Loucy (cell line): ENCODE results near the gene NDUFA6.
"Not testable (repeated sequence)": the region's sequence is repeated elsewhere in the genome, so short reads cannot be mapped to it uniquely, and the experiment has no call there.

Experiments used
- H2AFZ ChIP-seq: fragments of 200-600 bp; sonication (generic); 2 replicates; pipeline ENCODE4 v1.6.0; 2016; ENCODE audit warnings: antibody characterized with exemption, mild to moderate bottlenecking, low read length, moderate library complexity
- H3F3A ChIP-seq: fragments of 200-600 bp; 2 replicates; pipeline ENCODE4 v1.6.0; 2016; ENCODE audit warnings: antibody characterized with exemption, low read depth, mild to moderate bottlenecking
- H3K27me3 ChIP-seq: fragments of 200-600 bp; sonication (generic); 2 replicates; pipeline ENCODE4 v1.6.1; 2014; ENCODE audit warnings: low read length, mild to moderate bottlenecking; ENCODE audit not compliant: insufficient read depth, poor library complexity, severe bottlenecking
- H3K36me3 ChIP-seq: fragments of 200-600 bp; sonication (generic); 2 replicates; pipeline ENCODE4 v1.6.1; 2016; ENCODE audit warnings: low read length; ENCODE audit not compliant: insufficient read depth
- H3K4me1 ChIP-seq: fragments of 200-600 bp; sonication (generic); 2 replicates; pipeline ENCODE4 v1.5.1; 2014; ENCODE audit warnings: low read length, mild to moderate bottlenecking; ENCODE audit not compliant: insufficient read depth, poor library complexity, severe bottlenecking
- H3K4me2 ChIP-seq: fragments of 200-600 bp; sonication (generic); 2 replicates; pipeline ENCODE4 v1.6.0; 2014; ENCODE audit warnings: antibody characterized with exemption, low read length, low read depth, mild to moderate bottlenecking; ENCODE audit not compliant: poor library complexity, severe bottlenecking
- H3K4me3 ChIP-seq: fragments of 200-600 bp; sonication (generic); 2 replicates; pipeline ENCODE4 v1.5.1; 2014; ENCODE audit warnings: low read length, mild to moderate bottlenecking, mixed read lengths; ENCODE audit not compliant: poor library complexity, severe bottlenecking
- H3K79me2 ChIP-seq: fragments of 200-600 bp; sonication (generic); 2 replicates; pipeline ENCODE4 v1.6.1; 2014; ENCODE audit warnings: low read length; ENCODE audit not compliant: insufficient read depth
- H3K9ac ChIP-seq: fragments of 200-600 bp; sonication (generic); 2 replicates; pipeline ENCODE4 v1.6.0; 2014; ENCODE audit warnings: mild to moderate bottlenecking, low read depth, low read length, moderate library complexity; ENCODE audit not compliant: poor library complexity, severe bottlenecking
- H3K9me2 ChIP-seq: fragments of 200-600 bp; sonication (generic); replicated peaks from 2 replicates; pipeline ENCODE4 v1.6.1; 2016; ENCODE audit warnings: low read depth, low read length, mixed read lengths
- H3K9me3 ChIP-seq: fragments of 200-600 bp; sonication (generic); 2 replicates; pipeline ENCODE4 v1.6.1; 2014; ENCODE audit warnings: mild to moderate bottlenecking, antibody characterized with exemption, low read length, low read depth; ENCODE audit not compliant: insufficient read depth
- H4K20me1 ChIP-seq: fragments of 200-600 bp; sonication (generic); 2 replicates; pipeline ENCODE4 v1.6.0; 2014; ENCODE audit warnings: antibody characterized with exemption, low read length, mild to moderate bottlenecking; ENCODE audit not compliant: insufficient read depth, poor library complexity, severe bottlenecking
- EZH2phosphoT487 ChIP-seq: fragments of 200-600 bp; IDR thresholded peaks from 2 replicates; pipeline ENCODE4 v1.6.1; 2018; ENCODE audit warnings: antibody characterized with exemption, mild to moderate bottlenecking, moderate library complexity, borderline replicate concordance
- TF ChIP-seq, protein P1 (sequence below): fragments of 200-600 bp; sonication (generic); conservative IDR thresholded peaks from 2 replicates; pipeline ENCODE4 v1.5.1; 2014; ENCODE audit warnings: mild to moderate bottlenecking, antibody characterized with exemption, low read length

NDUFA6 gene

DNA sequence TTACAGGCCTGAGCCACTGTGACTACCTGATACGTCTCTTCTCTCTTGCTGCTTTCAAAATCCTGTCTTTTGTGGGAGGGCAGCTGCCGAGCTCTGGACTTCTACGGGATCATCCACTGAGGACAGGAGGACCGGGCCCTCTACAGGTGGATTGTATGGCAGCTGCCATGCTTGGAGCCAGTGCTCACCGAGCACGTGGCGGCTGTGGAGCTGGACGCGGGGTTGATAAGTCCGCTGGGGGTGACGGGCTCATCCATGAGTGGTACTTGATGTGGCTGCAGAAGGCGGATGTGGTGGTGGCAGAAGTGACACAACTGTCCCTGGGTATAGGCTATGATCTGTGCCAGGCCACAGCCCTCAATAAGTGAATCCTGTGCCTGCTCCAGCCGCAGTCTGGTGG lies 41.9 kb upstream of the NDUFA6 start:
- no peaks in the 10 kb centered on the region for H3K36me3 ChIP-seq
- no peaks in the 10 kb centered on the region for H3K9me2 ChIP-seq
- H3K9ac ChIP-seq: no peak overlapping the region
- no peak overlapping the region for H3K4me3 ChIP-seq
- TF ChIP-seq, protein P1, sequence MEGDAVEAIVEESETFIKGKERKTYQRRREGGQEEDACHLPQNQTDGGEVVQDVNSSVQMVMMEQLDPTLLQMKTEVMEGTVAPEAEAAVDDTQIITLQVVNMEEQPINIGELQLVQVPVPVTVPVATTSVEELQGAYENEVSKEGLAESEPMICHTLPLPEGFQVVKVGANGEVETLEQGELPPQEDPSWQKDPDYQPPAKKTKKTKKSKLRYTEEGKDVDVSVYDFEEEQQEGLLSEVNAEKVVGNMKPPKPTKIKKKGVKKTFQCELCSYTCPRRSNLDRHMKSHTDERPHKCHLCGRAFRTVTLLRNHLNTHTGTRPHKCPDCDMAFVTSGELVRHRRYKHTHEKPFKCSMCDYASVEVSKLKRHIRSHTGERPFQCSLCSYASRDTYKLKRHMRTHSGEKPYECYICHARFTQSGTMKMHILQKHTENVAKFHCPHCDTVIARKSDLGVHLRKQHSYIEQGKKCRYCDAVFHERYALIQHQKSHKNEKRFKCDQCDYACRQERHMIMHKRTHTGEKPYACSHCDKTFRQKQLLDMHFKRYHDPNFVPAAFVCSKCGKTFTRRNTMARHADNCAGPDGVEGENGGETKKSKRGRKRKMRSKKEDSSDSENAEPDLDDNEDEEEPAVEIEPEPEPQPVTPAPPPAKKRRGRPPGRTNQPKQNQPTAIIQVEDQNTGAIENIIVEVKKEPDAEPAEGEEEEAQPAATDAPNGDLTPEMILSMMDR: no peak
- no peak for TF ChIP-seq EZH2phosphoT487
- no peaks in the 10 kb centered on the region for H4K20me1 ChIP-seq
- no peaks in the 10 kb centered on the region for H3K9me3 ChIP-seq
- H2AFZ ChIP-seq: no peak overlapping the region
- H3K27me3 ChIP-seq: no peaks in the 10 kb centered on the region
- no peaks in the 10 kb centered on the region for H3K79me2 ChIP-seq
- H3F3A ChIP-seq: no peaks in the 10 kb centered on the region
- H3K4me2 ChIP-seq: no peak overlapping the region
- H3K4me1 ChIP-seq: no peaks in the 10 kb centered on the region

- no peak overlapping the region for H3K9ac ChIP-seq
- no peak overlapping the region for H3K4me3 ChIP-seq
- H3K27me3 ChIP-seq: no peaks in the 10 kb centered on the region
- H3K4me2 ChIP-seq: no peak overlapping the region
- no peaks in the 10 kb centered on the region for H3K4me1 ChIP-seq
- H3K9me2 ChIP-seq: no peaks in the 10 kb centered on the region
- H2AFZ ChIP-seq: no peak overlapping the region
- H4K20me1 ChIP-seq: no peaks in the 10 kb centered on the region
- TF ChIP-seq EZH2phosphoT487: no peak
- TF ChIP-seq, protein P1: no peak
- no peaks in the 10 kb centered on the region for H3K36me3 ChIP-seq
- H3K79me2 ChIP-seq: no peaks in the 10 kb centered on the region
- H3F3A ChIP-seq: no peaks in the 10 kb centered on the region
- H3K9me3 ChIP-seq: no peaks in the 10 kb centered on the region
Measured at GRCh38 chr22:42131562-42131961, 41.0 kb upstream of the NDUFA6 start.

GRCh38 chr22:42130639-42131431 lies 40.3 kb upstream of the NDUFA6 start, which contains the start of gene CYP2D6:
Gene CYP2D6, minus strand, starts transcription at chr22:42130810. Its CDS starts 19 bp downstream, at chr22:42130791.
- H3F3A ChIP-seq, H3K9ac ChIP-seq, H3K9me2 ChIP-seq, H3K4me1 ChIP-seq, H3K4me3 ChIP-seq, H3K27me3 ChIP-seq, H2AFZ ChIP-seq, H3K79me2 ChIP-seq, H3K36me3 ChIP-seq, H4K20me1 ChIP-seq, H3K9me3 ChIP-seq, H3K4me2 ChIP-seq: not testable (repeated sequence)

- not testable (repeated sequence) for H3K9ac ChIP-seq, H3K36me3 ChIP-seq, H3K9me2 ChIP-seq, H2AFZ ChIP-seq, H3F3A ChIP-seq, H3K27me3 ChIP-seq, H4K20me1 ChIP-seq, H3K4me1 ChIP-seq, H3K4me2 ChIP-seq, H3K4me3 ChIP-seq, H3K9me3 ChIP-seq, H3K79me2 ChIP-seq
Measured at GRCh38 chr22:42130182-42130581, 39.6 kb upstream of the NDUFA6 start.

DNA sequence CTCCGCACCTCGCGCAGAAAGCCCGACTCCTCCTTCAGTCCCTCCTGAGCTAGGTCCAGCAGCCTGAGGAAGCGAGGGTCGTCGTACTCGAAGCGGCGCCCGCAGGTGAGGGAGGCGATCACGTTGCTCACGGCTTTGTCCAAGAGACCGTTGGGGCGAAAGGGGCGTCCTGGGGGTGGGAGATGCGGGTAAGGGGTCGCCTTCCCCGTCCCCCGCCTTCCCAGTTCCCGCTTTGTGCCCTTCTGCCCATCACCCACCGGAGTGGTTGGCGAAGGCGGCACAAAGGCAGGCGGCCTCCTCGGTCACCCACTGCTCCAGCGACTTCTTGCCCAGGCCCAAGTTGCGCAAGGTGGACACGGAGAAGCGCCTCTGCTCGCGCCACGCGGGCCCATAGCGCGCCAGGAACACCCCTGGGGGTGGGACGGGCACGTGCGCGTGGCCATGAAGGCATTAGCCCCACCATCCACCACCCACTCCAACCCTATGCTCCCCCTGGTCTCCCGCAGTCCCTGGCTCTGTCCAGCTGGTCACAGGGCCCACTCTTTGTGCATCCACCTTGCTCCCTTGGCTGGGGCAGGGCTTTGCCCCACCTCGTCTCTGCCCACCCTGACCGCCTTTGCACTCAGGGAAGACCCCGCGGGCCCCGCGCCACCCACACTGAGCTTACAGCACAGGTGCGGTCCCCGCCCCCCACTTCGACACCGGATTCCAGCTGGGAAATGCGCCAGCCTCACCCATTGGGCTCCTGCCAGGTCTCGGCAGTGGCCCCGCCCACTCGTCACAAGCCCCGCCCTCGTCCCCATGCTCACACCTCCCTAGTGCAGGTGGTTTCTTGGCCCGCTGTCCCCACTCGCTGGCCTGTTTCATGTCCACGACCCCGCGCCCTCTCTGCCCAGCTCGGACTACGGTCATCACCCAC lies 38.5 kb upstream of the NDUFA6 start:
- H3K79me2 ChIP-seq, H3K4me3 ChIP-seq, H3K9me2 ChIP-seq, H3K9me3 ChIP-seq, H3K36me3 ChIP-seq, H3K27me3 ChIP-seq, H3K4me1 ChIP-seq, H2AFZ ChIP-seq, H3F3A ChIP-seq, H4K20me1 ChIP-seq, H3K4me2 ChIP-seq, H3K9ac ChIP-seq: not testable (repeated sequence)
